Fibroblast of upper back skin (primary cell): Measurements from ENCODE around the gene GPR35.
"Not testable (repeated sequence)": the region's sequence is repeated elsewhere in the genome, so short reads cannot be mapped to it uniquely, and the experiment has no call there.

Experiments used
- DNase-seq: peaks from one replicate; pipeline ENCODE4 v3.0.0-alpha.2; 2013

Gene GPR35

GRCh38 chr2:240664622-240665021 is 39.3 kb downstream of the GPR35 start:
- no peak for DNase-seq

- DNase-seq = no peak
Measured at GRCh38 chr2:240670402-240670801, 45.1 kb downstream of the GPR35 start.

GRCh38 chr2:240670950-240671349 is 45.7 kb downstream of the GPR35 start:
- DNase-seq = no peak

GRCh38 chr2:240672076-240672700 is 46.9 kb downstream of the GPR35 start:
- no peak for DNase-seq

- DNase-seq = no peak
Measured at GRCh38 chr2:240672701-240673190, 47.5 kb downstream of the GPR35 start.

GRCh38 chr2:240674461-240675184 is 49.3 kb downstream of the GPR35 start:
- not testable (repeated sequence) for DNase-seq

GRCh38 chr2:240675345-240675744 is 50.1 kb downstream of the GPR35 start:
- not testable (repeated sequence) for DNase-seq

- not testable (repeated sequence) for DNase-seq
Measured at GRCh38 chr2:240678043-240678442, 52.8 kb downstream of the GPR35 start.

- DNase-seq = not testable (repeated sequence)
Measured at GRCh38 chr2:240678909-240679308, 53.6 kb downstream of the GPR35 start.

- not testable (repeated sequence) for DNase-seq
Measured at GRCh38 chr2:240680185-240680584, 54.9 kb downstream of the GPR35 start.
